Stimulated activated CD4-positive, alpha-beta T cell treated with anti-CD3 and anti-CD28 coated beads, Interleukin-1b, Interleukin-23, amount 100 ng/mL, for 48 hours (primary cell): Measurements from ENCODE around the gene UBE3B.

Experiments used
- DNase-seq: peaks from one replicate; pipeline ENCODE4 v3.0.0-alpha.2; 2020

The UBE3B gene

DNA sequence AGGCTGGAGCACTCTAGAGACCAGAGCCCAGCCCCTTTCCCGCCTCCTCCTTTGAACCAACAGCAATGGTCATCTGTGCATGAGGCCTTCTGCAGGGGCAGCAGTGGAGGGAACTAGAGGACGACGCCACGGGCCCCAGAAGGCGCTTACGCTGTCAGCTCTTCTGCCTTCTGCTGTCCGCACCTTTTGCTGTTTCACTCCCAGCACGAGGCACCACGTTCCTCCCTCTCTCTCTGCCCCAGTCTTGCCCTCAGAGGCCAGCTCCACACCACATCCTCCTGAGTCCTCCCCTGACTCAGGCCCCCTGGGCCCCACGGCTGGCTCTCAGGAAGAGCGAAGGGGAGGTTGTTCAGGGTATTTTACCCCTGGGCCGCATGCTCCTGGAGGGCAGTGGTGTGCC lies 80.4 kb downstream of the UBE3B start:
- no peak for DNase-seq

DNA sequence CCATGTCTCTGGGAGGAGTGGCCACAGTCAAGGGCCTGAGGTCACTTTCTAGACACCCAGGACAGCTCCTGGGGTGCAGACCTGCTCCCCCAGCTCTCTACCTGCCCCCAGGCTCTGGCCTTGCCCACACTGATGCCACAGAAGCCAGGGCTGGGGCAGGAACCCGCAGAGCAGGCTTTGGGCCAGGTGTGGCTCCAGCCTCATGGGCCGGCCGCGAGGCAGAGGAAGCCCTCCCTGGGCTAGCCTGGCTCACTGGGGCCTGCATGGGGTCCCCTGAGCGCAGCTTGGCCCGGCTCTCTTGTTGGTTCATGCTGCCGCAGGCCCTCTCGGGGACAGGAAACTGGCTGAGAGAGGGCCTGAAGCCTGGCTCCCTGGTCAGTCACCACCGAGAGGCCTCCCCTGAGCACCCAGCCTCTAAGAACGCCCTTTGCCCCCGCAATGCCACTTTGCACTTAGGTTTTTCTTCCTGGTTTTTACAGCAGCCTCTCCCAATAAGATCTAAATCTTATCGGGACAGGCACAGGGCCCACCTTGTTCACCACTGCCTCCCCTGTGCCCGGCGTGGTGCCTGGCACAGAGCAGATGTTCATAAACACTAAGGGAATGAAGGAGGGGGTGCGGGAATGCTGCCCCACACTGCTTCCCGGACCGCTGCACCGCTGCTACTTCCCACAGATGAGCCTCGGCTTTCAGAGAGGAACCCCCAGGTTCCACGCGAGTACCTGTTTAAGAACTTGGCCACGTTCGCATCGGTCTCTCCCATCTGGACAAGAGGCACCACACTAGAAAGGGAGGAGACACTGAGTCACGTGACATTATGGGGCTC lies 81.2 kb downstream of the UBE3B start:
- DNase-seq, result no peak

DNA sequence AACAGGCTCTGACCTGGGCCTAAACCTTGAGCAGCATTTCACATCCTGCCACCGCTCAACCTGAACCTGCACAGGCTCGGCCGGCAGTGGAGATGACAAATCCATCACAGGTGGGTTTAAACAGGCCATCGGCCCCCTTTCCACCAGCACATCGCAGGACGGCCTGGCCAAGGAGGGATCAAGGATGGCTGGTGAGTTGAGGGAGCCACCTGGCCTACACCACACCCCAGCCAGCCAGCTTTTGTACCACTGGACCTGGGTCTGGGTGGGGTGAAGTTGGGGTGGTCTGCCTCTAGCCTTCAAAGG lies 81.7 kb downstream of the UBE3B start:
- DNase-seq, result no peak

DNA sequence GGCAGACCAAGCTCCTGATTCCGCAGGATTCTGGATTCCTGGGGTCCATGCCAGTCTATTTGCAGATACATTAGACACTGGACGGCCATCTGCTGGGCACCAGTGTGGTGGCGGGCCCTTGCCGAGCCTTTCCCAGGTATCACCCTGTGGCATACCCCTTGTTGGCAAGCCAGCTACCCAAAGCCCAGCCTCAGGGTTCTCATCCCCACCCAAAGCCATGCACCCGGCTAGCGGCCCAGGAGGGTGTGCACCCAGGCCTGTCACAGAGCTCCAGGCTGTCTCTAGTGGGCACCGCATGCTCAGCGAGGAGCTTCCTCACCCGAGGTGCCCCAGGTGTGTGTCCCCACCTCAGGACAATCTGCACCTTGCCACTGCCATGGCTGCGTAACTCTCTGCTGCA lies 82.2 kb downstream of the UBE3B start:
- no peak for DNase-seq

DNA sequence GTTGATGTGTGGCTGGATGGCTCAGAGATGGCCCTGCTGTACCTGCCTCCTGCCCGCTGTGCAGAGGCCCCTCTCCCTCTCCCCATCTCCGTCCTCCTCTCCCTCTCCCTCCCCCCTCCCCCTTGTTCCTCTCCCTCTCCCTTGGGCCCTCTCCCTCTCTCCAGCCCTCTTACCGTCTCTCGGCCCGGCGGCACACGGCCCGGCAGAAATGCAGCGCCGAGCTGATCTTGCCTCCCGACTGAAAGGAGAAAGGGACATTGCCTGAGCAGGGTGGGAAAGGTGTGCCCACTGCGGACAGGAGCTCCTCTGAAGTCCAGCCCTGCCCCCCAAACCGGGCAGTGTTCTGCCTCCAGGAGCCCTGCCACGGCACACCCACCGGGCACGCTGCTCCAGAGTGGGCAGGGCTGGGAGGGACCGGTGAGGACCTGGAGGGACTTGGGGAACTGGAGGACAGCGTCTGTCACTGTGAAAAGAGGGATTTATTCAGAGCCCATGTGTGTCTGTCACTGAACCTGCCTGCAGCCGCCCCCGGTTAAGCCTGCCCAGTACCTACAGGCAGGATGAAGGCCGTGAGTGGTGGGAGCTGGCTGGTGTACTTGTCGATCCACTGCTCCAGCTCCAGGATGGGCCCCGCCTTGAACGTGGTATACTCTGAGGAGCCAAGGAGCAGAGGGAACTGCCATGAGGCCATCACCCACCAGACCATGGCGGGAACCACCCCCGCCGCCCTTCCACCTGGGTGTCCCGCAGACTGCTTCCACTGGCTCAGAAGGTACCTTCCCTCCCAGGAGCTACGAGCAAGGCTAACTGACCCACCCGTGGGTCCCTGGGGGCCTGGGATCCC lies 83.7 kb downstream of the UBE3B start:
- DNase-seq, result no peak

DNA sequence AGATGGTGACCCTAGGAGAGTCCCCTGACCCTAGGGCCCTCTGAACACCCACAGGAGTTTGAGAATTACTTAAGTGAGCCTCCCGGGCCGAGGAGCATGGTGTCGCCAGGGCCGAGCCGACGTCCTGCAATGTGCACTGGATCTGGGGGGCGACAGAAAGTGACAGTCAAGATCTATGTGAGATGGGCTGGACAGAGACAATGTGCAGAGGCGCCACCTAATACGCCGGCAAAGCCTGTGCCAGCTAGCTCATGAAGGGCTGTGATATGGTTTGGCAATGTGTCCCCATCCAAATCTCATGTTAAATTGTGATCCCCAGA lies 84.2 kb downstream of the UBE3B start:
- DNase-seq, result no peak

DNA sequence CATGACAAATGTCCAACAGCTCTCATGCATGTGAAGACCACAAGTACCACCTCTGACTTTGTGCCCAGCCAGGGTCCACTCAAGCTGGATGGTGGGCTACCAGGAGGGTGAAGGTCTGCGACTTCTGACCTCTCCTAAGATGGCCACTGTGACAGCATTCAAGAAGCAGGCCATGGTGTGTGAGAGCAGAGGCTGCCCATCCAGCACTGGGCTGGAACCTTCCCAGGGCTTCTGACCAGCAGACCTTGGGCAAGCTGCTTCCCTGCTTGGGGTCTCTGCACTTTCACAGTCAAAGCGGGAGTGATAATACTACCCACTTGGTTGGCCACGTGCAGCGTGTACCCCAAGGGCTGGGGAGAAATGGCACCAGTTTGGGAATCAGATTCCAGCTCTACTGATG lies 85.4 kb downstream of the UBE3B start:
- no peak for DNase-seq

DNA sequence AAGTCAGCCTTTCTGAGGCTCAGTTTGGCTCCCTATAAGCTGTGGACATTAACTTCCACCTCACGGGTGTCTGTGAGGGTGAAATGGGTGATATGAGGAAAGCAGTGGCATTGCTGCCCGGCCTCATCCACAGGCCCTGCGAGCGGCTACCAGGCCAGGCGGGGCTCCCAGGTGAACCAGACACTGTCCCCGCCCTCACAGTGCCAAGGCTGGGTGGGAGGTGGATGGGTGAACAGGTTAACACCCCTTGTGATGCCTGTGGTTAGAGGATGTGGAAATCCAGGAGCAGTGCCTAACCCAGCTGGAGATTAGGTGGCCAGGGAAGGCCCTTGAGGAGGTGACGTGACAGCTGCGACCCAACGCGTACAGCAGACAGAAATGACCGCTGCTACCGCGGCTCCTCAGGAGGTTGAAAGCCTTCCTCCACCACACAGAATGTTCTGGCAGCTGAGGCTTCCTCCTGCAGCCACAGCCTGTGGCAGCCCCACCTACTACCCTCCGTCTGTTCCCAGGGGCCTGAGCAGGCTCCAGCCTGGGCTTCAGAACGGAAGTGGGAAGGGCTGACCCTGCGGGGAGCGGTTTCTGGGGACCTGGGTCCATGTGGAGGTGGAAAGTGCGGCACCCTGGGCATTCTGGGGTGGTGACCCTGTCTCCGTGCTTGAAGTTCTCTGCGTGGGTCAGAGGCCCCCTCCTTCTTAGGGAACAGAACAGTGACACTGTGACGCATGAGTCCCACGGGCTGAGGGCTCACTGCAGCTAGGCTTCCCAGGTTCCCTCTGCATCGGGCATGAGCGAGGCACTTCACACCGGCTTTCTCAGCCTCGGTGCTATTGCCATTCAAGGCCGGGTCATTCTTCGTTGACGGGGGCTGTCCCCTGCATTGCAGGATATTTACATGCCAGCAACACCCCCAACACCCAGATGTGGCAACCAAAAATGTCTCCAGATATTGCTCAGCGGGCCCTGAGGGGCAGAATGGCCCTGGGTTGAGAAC lies 86.2 kb downstream of the UBE3B start:
- DNase-seq, result no peak

DNA sequence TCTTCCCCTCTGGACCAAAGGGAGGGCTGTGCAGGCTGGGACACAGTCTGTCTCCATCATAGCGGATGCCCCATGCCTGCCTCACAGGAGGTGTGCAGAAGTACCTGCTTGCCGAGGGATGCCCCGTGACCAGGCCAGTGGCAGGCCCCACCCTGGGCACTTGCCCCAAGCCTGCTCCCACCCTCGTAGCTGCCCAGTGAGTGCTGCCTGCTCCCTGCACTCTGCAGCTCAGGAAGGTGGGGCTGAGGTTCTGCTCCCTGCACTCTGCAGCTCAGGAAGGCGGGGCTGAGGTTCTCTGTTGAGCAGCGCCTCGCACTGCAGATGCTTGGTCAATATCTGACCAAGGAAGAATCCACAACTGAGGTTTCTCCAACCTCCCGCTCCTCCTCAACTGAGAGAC lies 89.0 kb downstream of the UBE3B start:
- DNase-seq, result no peak

DNA sequence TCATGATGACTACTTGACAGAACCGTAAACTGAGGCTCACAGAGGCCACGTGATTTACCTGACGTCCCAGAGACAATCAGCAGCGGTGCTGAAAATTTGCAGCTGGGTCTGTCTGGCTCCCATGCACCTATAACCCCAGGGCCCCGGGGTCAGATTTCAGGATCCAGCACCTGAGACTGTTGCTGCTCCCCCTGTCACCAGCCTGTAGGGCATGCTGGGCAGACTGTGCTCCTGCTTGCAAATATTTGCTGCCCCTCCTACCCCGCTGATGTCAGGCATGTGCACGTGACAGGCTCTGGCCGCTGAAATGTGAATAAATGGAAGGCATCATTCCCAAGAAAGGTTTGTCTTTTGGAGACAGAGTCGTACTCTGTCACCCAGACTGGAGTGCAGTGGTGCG lies 89.9 kb downstream of the UBE3B start:
- DNase-seq, result no peak

DNA sequence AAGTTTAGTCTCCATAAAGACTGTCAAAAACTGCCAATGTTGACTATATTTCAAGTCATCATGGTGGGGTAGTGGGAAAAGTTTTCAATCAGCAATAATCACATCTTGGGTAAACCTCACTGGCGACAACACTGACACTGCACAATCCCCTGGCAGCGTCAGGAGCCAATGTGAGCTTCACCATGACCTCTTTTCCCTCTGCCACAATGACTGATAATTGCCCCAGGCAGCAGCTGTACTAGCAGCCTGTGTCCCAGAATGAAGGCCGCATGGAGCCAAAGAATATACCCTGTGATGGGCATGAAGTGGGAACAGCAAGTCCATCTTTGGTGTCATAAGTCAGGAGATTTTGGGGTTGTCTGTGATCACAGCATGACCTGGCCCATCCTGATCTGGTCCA lies 90.5 kb downstream of the UBE3B start:
- no peak for DNase-seq

DNA sequence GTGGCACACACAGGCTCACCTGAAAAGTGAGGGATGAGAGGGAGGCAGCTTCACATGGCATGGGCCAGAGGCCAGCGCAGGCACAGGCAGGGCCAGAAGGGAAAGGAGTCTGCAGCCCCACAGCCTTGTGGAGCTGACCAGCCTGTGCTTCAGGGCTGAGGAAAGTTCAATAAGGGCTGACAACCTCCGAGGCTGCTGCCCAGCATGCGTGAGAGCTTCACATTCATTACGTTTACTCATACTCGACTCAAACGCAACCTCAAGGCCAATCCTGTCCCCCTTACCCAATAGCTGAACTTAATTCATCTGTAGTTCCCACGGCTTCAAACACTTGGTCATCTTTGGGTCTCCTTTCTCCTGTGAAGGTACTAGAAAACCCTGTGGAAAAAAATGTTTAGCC lies 91.1 kb downstream of the UBE3B start:
- DNase-seq, result no peak

DNA sequence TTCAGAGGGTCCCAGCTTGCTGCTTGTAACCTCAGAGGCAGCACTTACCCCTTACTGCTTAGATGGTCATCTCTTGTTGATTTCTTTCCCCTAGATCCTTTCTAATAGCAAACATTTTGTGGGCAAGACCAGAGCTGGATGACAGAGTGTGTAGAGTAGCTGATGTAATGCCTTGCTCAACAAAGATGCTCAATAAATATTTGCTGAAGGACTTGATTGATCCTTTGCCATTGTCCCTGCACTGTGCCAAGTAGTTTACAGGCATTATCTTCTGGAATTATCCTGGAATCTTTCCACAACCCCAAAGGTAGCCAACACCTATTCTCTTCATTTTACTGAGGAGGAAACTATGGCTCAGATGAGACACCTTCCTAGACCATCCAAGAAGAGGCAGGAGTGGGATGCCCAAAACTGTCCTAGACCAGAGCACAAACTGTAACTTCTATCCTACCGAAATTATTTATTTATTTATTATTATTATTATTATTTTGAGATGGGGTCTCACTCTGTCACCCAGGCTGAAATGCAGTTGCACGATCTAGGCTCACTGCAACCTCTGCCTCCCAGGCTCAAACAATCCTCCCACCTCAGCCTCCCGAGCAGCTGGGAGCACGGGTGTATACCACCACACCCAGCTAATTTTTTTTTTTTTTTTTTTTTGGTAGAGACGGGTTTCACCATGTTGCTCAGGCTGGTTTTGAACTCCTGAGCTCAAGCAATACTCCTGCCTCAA lies 94.5 kb downstream of the UBE3B start:
- DNase-seq, result no peak

DNA sequence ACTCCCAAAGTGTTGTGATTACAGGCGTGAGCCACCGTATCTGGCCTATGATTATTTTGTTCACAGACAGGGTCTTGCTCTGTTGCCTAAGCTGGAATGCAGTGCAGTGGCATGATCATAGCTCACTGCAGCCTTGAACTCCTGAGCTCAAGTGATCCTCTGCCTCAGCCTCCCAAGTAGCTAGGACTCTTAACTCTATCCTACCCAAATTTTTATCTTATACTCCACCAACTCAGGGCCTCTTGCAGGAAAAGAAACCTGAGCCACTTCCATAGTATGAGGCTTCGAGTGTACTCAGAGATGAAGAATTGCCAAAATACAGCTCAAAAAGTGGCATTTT lies 95.0 kb downstream of the UBE3B start:
- no peak for DNase-seq

DNA sequence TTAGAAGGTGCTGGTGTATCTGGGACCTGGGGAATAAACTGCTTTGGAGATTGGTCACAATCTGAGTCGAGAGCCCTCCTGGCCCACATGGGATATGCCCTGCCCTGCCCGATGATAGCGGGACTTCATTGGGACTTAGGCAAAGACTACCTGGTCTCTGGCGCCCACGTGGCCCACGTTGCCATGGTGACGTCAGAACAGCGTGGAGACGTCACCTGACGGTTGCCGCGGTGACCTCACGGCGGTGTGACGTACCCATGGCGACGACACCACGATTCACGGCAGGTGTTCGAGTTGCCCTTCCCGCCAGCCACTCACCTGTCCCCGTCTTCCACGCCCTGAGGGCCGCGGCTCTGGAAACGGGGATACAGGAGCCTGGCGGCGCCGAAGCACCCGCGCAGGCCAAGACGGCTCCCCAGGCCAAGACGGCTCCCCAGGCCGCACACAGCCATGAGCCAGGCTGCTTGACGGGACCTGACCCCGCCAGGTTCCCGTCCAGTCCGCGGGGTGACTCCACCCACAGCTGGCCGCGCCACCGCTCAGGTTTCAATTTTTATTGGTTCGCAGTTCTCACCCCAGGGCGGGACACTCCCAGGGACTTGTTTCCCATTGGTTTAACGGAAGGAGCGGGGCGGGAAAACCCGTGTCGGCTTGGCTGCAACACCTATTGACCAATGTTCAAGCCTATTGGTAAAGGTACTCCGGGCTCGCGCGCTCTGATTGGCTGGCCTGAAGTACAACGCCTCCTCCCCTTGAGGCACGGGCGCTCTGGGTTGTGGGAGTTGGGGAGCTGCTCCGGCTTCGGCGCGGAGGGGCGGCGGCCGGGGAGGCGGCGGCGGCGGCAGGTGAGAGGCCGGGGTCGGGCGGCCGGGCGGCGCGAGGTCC lies 95.8 kb downstream of the UBE3B start, which contains the start of the genes MMAB and MVK:
Gene MMAB (minus strand): TSS at position 476 of the 885 bp plus-strand sequence. CDS start 24 bp downstream, at position 452.
Gene MVK (plus strand): TSS at position 766 of the 885 bp plus-strand sequence. CDS start 1,029 bp downstream, outside the sequence.
- peak; percentile 100 for DNase-seq

DNA sequence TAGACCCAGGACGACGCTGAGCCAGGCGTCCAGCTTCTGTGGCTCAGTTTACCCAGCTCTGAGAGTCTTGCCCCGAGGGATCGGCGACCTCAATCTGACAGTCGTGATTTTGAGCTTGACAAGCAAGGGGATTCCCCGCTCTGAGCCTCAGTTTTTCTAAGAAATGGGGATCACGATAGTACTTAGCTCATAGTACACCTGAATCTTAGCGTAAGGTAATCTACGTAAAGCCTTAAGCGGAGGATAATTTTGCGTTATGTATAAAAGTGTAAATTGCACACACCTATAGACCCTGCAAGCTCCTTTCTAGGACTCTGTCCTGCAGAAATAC lies 96.4 kb downstream of the UBE3B start:
- DNase-seq, result no peak

DNA sequence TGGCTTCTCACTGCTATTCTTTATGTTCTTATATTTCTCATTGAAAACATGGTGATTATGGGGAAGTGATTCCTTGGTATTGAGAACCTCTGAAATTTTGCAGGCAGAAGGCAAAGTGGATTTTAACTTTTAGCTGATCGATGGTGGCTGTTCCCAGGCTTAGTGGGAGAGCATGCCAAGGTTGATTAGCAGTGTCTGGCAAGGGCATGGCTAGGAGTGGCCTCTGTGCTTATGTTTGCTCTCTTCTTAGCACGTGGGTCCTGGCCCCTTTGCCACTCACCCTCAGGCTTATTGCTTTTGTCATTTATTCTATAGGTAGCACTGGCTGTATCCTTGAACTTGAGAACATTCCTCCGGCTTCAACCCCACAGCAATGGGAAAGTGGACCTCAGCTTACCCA lies 98.2 kb downstream of the UBE3B start:
- DNase-seq, result no peak

DNA sequence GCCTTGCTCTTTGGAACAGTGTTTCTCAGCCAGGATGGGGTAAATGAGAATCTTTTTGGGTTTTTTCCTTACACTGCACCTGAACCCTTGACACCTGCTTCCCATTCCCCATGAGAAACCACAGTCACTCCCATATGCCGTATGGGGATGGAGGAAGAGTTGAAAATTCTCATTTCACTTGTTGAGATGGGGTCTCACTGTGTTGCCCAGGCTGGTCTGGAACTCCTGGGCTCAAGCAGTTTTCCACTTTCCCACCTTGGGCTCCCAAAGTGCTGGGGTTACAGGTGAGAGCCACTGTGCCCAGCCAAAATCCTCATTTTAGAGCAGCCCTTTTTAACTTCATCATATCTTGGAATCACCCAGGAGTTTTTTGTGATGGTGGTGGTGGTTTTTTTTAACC lies 99.9 kb downstream of the UBE3B start:
- DNase-seq, result no peak

DNA sequence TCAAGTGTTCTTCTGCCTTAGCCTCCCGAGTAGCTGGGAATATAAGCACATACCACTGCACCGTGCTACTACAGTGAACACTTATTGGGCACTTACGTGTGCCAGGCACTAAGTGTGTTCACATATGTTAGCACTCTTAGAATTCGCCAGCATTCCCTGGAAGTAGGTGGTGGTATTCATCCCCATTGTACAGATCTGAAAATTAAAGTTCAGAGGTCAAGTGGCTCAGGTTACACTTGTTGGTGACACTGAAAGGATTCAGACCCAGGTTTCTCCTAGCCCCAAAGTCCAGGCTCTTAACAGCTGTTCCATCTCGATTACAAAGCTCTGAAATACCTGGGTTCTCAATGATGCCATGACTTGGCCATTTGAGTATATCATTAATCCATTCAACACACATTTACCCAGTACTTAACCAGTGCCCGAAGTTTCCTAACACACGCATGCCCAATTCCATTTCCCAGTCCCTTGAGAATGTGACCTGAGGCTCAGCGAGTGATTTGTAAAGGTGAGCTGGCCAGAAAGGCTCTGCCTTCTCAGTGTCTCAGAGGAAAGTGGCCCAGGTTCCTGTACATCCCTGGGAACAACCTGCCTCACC lies 101.0 kb downstream of the UBE3B start:
- no peak for DNase-seq

DNA sequence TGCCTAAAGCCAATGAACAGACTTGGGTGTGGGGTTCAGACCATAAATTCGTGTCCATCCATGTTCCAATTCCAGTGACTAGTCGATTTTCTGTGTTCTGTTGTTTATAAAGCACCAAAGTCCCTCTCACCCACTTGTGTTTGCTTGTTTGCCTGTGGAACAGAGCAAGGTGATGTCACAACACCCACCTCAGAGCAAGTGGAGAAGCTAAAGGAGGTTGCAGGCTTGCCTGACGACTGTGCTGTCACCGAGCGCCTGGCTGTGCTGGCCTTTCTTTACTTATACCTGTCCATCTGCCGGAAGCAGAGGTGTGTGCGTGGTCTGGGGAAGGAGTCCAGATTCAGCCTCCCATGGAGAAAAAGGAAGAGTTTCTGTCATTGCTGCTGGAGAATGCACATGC lies 102.2 kb downstream of the UBE3B start:
- no peak for DNase-seq

DNA sequence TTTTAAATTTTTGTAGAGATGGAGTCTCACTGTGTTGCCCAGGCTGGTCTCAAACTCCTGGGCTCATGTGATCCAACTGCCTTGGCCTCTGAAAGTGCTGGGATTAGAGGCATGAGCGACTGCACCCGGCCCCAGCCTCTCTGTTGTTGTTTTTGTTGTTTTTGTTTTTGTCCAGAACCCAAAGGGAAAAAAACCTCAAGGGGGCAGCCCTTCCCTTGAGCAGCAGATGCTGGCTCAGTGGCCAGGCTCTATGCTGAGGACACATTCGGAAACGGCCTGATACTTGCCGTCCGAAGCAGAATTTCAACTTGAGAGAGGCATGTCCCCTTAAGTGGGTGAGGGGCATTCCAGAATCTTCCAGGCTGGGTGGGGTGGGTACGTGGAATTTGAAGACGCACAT lies 102.8 kb downstream of the UBE3B start:
- no peak for DNase-seq
